ENCODE data around the gene UVRAG. TPM values are rescaled to one million over a fixed set of nuclear protein-coding genes. Genes with fewer than 3 reads are reported as not detected.

UVRAG gene
- total RNA-seq, 4 donors from 2014 or later, result 27.3 to 38.7 (median 33.6) TPM

GRCh38 chr11:75884321-75884720, 69.3 kb downstream of the UVRAG start:
- Histone ChIP-seq H3K4me3 (no peak overlapping the region), H3K9me3 (no peaks in the 10 kb centered on the region), H3K27me3 (no peaks in the 10 kb centered on the region), H3K4me1 (peaks cover 0 to 5% (median 0%) of the 10 kb centered on the region in 4 donors), H3K36me3 (peaks cover 0 to 15% (median 0%) of the 10 kb centered on the region in 3 donors), H3K27ac (no peak overlapping the region)
- DNase-seq (ENCODE audit: low spot score in 2 of 2), result no peak
- no peak for TF ChIP-seq POLR2A (IDR thresholded peaks at IDR 0.05)
- TF ChIP-seq EP300 (IDR thresholded peaks at IDR 0.05), result no peak
- TF ChIP-seq CTCF (IDR thresholded peaks at IDR 0.05), result no peak

- 95 to 96% methylated on average over 3 of the region's 3 CpGs for WGBS, 2 donors
- Histone ChIP-seq H3K36me3 (peaks cover 0 to 14% (median 0%) of the 10 kb centered on the region in 3 donors), H3K4me3 (no peak overlapping the region), H3K27ac (no peak overlapping the region), H3K27me3 (no peaks in the 10 kb centered on the region), H3K4me1 (peaks cover 0 to 7% (median 0%) of the 10 kb centered on the region in 4 donors), H3K9me3 (no peaks in the 10 kb centered on the region)
- TF ChIP-seq POLR2A (IDR thresholded peaks at IDR 0.05), result no peak
- no peak for TF ChIP-seq CTCF (IDR thresholded peaks at IDR 0.05)
- TF ChIP-seq EP300 (IDR thresholded peaks at IDR 0.05), result no peak
- no peak for DNase-seq (ENCODE audit: low spot score in 2 of 2)
These were observed 73.4 kb downstream of the UVRAG start for GRCh38 chr11:75888416-75888815.

GRCh38 chr11:75891947-75892739, 77.1 kb downstream of the UVRAG start:
- WGBS, 2 donors, result 79 to 80% methylated on average over 6 of the region's 6 CpGs
- H3K4me3 ChIP-seq, result no peak overlapping the region
- no peak for TF ChIP-seq POLR2A (IDR thresholded peaks at IDR 0.05)
- TF ChIP-seq CTCF (IDR thresholded peaks at IDR 0.05), result no peak
- TF ChIP-seq EP300 (IDR thresholded peaks at IDR 0.05), result no peak
- H3K36me3 ChIP-seq, result peaks cover 0 to 14% (median 0%) of the 10 kb centered on the region in 3 donors
- H3K9me3 ChIP-seq, result no peaks in the 10 kb centered on the region
- peak overlapping the region in 1 of 4 donors; percentile 5 for H3K27ac ChIP-seq
- no peaks in the 10 kb centered on the region for H3K27me3 ChIP-seq
- peaks cover 0 to 7% (median 0%) of the 10 kb centered on the region in 4 donors for H3K4me1 ChIP-seq
- DNase-seq (ENCODE audit: low spot score in 2 of 2), result no peak

GRCh38 chr11:75893251-75893650, 78.2 kb downstream of the UVRAG start:
- no peak for DNase-seq (ENCODE audit: low spot score in 2 of 2)
- peaks cover 0 to 14% (median 0%) of the 10 kb centered on the region in 3 donors for H3K36me3 ChIP-seq
- no peaks in the 10 kb centered on the region for H3K27me3 ChIP-seq
- H3K27ac ChIP-seq, result no peak overlapping the region
- 87 to 90% methylated on average over 4 of the region's 4 CpGs for WGBS, 2 donors
- peaks cover 0 to 7% (median 0%) of the 10 kb centered on the region in 4 donors for H3K4me1 ChIP-seq
- TF ChIP-seq CTCF (IDR thresholded peaks at IDR 0.05) (no peak), EP300 (IDR thresholded peaks at IDR 0.05) (no peak), POLR2A (IDR thresholded peaks at IDR 0.05) (no peak)
- no peaks in the 10 kb centered on the region for H3K9me3 ChIP-seq
- no peak overlapping the region for H3K4me3 ChIP-seq

- peaks cover 0 to 7% (median 0%) of the 10 kb centered on the region in 4 donors for H3K4me1 ChIP-seq
- no peak for DNase-seq (ENCODE audit: low spot score in 2 of 2)
- no peaks in the 10 kb centered on the region for H3K27me3 ChIP-seq
- peaks cover 0 to 14% (median 0%) of the 10 kb centered on the region in 3 donors for H3K36me3 ChIP-seq
- 62 to 67% methylated on average over 3 of the region's 3 CpGs for WGBS, 2 donors
- no peak overlapping the region for H3K4me3 ChIP-seq
- TF ChIP-seq POLR2A (IDR thresholded peaks at IDR 0.05) (no peak), CTCF (IDR thresholded peaks at IDR 0.05) (no peak), EP300 (IDR thresholded peaks at IDR 0.05) (no peak)
- no peaks in the 10 kb centered on the region for H3K9me3 ChIP-seq
- H3K27ac ChIP-seq, result no peak overlapping the region
These were observed 79.1 kb downstream of the UVRAG start for GRCh38 chr11:75894036-75894585.

Measured in tibial nerve (tissue), 4 donors.